Measurements from ENCODE around the gene NDUFS4.

DNA sequence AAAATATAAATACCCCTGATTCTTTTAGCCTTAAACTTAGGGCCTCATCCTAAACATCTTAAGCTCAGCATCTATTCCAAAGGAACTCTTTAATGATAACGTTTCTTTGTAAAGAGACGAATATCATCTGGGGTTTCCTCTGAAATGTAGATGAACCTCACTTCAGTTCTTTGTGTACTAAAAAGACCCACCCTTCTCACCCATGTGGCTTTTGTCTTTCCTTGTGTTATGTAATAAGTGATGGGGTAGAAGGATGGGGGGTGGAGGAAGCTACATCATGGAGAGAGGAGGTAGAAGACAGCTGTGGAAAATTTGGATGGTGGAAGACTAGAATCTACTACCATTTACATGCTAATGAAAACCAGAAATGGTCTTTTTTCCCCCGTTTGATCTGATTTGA is 111.0 kb downstream of the NDUFS4 start:
- TF ChIP-seq POLR2A (IDR thresholded peaks at IDR 0.05; ENCODE audit: extremely low read depth, insufficient read length): no peak
- TF ChIP-seq, protein P1, sequence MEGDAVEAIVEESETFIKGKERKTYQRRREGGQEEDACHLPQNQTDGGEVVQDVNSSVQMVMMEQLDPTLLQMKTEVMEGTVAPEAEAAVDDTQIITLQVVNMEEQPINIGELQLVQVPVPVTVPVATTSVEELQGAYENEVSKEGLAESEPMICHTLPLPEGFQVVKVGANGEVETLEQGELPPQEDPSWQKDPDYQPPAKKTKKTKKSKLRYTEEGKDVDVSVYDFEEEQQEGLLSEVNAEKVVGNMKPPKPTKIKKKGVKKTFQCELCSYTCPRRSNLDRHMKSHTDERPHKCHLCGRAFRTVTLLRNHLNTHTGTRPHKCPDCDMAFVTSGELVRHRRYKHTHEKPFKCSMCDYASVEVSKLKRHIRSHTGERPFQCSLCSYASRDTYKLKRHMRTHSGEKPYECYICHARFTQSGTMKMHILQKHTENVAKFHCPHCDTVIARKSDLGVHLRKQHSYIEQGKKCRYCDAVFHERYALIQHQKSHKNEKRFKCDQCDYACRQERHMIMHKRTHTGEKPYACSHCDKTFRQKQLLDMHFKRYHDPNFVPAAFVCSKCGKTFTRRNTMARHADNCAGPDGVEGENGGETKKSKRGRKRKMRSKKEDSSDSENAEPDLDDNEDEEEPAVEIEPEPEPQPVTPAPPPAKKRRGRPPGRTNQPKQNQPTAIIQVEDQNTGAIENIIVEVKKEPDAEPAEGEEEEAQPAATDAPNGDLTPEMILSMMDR (IDR thresholded peaks at IDR 0.05; ENCODE audit: low read depth, low read length): no peak
- TF ChIP-seq MYC (IDR thresholded peaks at IDR 0.05; ENCODE audit: low read depth, low read length): no peak

Measured in NB4 (cell line).